NB4 (cell line): Measurements from ENCODE around the gene SAMD13.

ENCODE experiments used
- DNase-seq: peaks from one replicate; pipeline ENCODE4 v3.0.0; 2010; ENCODE audit warnings: low read depth
- H3K4me3 ChIP-seq: one replicate; pipeline ENCODE4 v1.5.1; 2011; ENCODE audit warnings: mild to moderate bottlenecking, low read depth, low read length, moderate library complexity
- CTCF ChIP-seq: IDR thresholded peaks from one replicate; pipeline ENCODE4 v1.5.1; 2012; ENCODE audit warnings: low read depth, low read length
- MYC ChIP-seq: IDR thresholded peaks from 2 replicates; pipeline ENCODE4 v1.6.1; 2011; ENCODE audit warnings: low read depth, low read length
- POLR2A ChIP-seq: IDR thresholded peaks from 2 replicates; pipeline ENCODE4 v1.6.1; 2011; ENCODE audit warnings: mild to moderate bottlenecking; ENCODE audit not compliant: insufficient read length; ENCODE audit errors: extremely low read depth
- TF ChIP-seq, protein P1 (sequence below): IDR thresholded peaks from 2 replicates; pipeline ENCODE4 v1.6.1; 2011; ENCODE audit warnings: low read depth, low read length

The SAMD13 gene

GRCh38 chr1:84358695-84359094 lies 57.2 kb downstream of the SAMD13 start:
- DNase-seq: no peak
- no peak for TF ChIP-seq CTCF
- TF ChIP-seq MYC: no peak
- TF ChIP-seq POLR2A: no peak
- TF ChIP-seq, protein P1, sequence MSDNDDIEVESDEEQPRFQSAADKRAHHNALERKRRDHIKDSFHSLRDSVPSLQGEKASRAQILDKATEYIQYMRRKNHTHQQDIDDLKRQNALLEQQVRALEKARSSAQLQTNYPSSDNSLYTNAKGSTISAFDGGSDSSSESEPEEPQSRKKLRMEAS: no peak
- H3K4me3 ChIP-seq: no peak overlapping the region

DNA sequence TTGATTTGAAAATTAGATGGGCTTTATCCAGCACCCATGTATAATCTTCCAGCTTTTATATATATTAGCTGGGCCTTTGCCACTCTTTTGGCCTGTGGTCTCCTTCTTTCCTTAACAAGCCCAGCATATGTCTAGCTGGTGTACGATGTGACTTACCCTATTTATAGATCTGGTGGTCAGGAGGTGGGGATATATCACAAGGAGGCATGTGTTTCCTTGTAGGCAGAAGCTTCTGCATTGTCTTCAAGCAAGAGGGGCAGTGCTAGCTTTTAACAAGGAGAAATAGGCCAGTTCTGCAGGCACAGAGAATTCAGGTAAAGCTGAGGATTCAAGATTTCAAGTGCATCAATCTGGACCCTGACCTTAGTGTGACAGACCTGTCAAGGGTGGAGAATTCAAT lies 58.8 kb downstream of the SAMD13 start:
- TF ChIP-seq, protein P1: no peak
- TF ChIP-seq POLR2A: no peak
- no peak for TF ChIP-seq MYC
- TF ChIP-seq CTCF: no peak
- DNase-seq: no peak
- no peak overlapping the region for H3K4me3 ChIP-seq

DNA sequence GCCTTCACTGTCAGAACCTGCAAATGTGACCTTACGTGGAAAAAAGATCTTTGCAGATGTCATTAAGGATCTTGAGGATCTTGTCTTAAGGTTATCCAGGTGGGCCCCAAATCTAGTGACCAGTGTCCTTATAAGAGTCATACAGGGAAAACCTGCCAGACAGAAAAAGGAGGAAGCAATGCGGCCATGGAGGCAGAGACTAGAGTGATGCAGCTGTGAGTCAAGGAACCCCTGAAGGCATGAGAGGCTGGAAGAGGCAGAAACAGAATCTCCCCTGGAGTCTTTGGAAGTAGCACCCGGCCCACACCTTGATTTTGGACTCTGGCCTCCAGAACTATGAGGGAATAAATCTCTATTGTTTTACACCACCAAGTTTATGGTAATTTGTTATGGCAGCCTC lies 60.3 kb downstream of the SAMD13 start:
- H3K4me3 ChIP-seq: no peak overlapping the region
- no peak for TF ChIP-seq MYC
- no peak for TF ChIP-seq POLR2A
- TF ChIP-seq, protein P1: no peak
- TF ChIP-seq CTCF: no peak
- DNase-seq: no peak

GRCh38 chr1:84363019-84363418 lies 61.5 kb downstream of the SAMD13 start:
- DNase-seq: no peak
- no peak overlapping the region for H3K4me3 ChIP-seq
- TF ChIP-seq, protein P1: no peak
- no peak for TF ChIP-seq CTCF
- no peak for TF ChIP-seq POLR2A

DNA sequence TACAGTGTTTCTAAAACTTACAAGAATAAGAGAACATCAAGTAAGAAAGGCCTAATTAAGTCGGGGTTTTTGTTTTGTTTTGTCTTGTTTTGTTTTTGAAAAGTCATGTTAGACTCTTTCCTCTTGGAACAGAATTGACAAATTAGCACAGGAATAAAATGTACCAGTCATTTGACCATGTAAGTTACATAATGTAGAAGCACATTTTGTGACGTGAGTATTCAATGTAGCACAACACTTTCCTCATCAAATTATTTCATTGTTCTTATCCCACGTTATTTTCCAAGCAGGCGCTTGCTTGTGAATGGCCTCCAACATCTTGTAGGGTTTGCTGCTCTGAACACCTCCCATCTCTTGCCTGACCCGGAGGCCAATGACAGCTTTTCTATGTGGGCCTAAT lies 62.1 kb downstream of the SAMD13 start:
- TF ChIP-seq, protein P1: no peak
- TF ChIP-seq POLR2A: no peak
- no peak for TF ChIP-seq CTCF
- no peak for TF ChIP-seq MYC
- DNase-seq: no peak
- no peak overlapping the region for H3K4me3 ChIP-seq
